ENCODE measurements around the gene CCDC92. TPM values are rescaled to one million over a fixed set of nuclear protein-coding genes. Genes with fewer than 3 reads are reported as not detected.

The CCDC92 gene
- total RNA-seq, 8 experiments from 2014 or later: 11.7 to 42.2 (median 25.7) TPM

DNA sequence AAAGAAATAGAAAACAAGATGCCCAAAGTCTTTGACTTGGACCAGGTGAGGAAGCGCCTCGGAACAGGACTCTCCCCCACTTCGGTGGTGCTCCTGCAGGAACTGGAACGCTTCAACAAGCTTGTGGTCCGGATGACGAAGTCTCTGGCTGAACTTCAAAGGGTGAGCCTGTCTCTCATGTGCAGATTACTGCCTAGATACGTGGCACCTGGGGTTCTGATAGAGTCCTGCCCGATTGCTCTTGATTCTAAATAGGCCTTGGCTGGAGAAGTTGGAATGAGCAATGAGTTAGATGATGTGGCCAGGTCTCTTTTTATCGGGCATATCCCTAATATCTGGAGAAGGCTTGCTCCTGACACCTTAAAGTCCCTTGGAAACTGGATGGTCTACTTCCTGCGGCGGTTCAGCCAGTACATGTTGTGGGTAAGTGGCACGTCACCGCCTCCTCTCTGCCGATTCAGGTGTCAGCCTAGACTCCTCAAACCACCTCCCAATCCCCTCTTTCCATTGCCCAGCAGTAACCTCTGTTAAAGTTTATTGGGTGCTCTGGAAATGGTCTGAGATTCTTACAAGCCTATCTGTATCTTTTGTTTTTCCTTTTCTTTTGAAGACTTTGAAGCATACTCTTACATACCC, 40.8 kb downstream of the CCDC92 start:
- no peak overlapping the region for H3K27ac ChIP-seq

GRCh38 chr12:123929946-123930583, 42.6 kb downstream of the CCDC92 start:
- in situ Hi-C loops (cut with MboI; ENCODE audit: low pct_unique_long_range_greater_than_20kb in 2 of 9, low sequenced_read_pairs in 9 of 9, unreplicated experiment in 9 of 9): no loop called here
- 40 to 100% (median 96%) methylated on average over 1 to 5 of the region's 9 CpGs; no CpG with 5 or more reads in 1 of the 10 experiments for WGBS, 10 experiments
- ATAC-seq (replicated peaks in 6 of 8): no peak

More for the DNA sequence above, 40.8 kb downstream of the CCDC92 start:
- 60 to 97% (median 86%) methylated on average over 1 to 10 of the region's 14 CpGs; no CpG with 5 or more reads in 1 of the 10 experiments for WGBS, 10 experiments
- in situ Hi-C loops (cut with MboI; ENCODE audit: low pct_unique_long_range_greater_than_20kb in 2 of 9, low sequenced_read_pairs in 9 of 9, unreplicated experiment in 9 of 9): no loop called here
- no peaks in the 10 kb centered on the region for H3K4me1 ChIP-seq (replicated peaks in 1 of 2)
- no peak for ATAC-seq (replicated peaks in 6 of 8)
- no peak overlapping the region for H3K4me3 ChIP-seq

GRCh38 chr12:123928897-123929296, 43.7 kb downstream of the CCDC92 start:
- in situ Hi-C loops (cut with MboI; ENCODE audit: low pct_unique_long_range_greater_than_20kb in 2 of 9, low sequenced_read_pairs in 9 of 9, unreplicated experiment in 9 of 9): no loop called here
- H3K4me1 ChIP-seq (replicated peaks in 1 of 2): no peaks in the 10 kb centered on the region
- 33 to 100% (median 92%) methylated on average over 1 to 7 of the region's 7 CpGs; no CpG with 5 or more reads in 1 of the 10 experiments for WGBS, 10 experiments
- ATAC-seq (replicated peaks in 6 of 8): no peak
- no peak overlapping the region for H3K4me3 ChIP-seq
- no peak overlapping the region for H3K27ac ChIP-seq

More at GRCh38 chr12:123929946-123930583, 42.6 kb downstream of the CCDC92 start:
- Histone ChIP-seq H3K27ac (no peak overlapping the region), H3K4me1 (replicated peaks in 1 of 2) (no peaks in the 10 kb centered on the region), H3K4me3 (no peak overlapping the region)

DNA sequence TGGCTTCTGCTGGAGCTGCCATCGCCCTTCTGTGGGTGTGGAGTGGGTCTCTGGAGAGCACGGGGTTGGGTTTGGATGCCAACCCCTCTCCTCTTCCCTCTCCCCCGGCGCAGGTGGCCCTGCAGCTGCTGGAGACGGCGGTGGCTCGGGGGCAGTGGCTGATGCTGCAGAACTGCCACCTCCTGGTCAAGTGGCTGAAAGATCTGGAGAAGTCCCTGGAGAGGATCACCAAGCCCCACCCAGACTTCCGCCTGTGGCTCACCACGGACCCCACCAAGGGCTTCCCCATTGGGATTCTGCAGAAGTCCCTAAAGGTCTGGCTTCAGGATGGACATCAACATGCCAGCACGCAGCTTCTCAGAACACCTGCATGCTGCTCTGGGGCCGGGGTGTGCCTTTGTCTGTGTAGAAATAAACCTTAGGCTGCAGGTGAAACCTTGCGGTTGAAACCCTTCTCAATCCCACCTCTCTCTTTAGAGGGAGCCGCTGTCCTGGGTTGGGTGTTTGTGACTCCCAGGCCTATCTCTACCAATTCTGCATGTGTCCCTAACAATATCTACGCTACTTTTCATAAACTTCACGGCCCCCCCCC, 44.3 kb downstream of the CCDC92 start:
- Histone ChIP-seq H3K4me1 (replicated peaks in 1 of 2) (no peaks in the 10 kb centered on the region), H3K4me3 (no peak overlapping the region), H3K27ac (no peak overlapping the region)
- 67 to 100% (median 82%) methylated on average over 1 to 7 of the region's 15 CpGs; no CpG with 5 or more reads in 4 of the 10 experiments for WGBS, 10 experiments
- in situ Hi-C loops (cut with MboI; ENCODE audit: low pct_unique_long_range_greater_than_20kb in 2 of 9, low sequenced_read_pairs in 9 of 9, unreplicated experiment in 9 of 9): no loop called here
- no peak for ATAC-seq (replicated peaks in 6 of 8)

DNA sequence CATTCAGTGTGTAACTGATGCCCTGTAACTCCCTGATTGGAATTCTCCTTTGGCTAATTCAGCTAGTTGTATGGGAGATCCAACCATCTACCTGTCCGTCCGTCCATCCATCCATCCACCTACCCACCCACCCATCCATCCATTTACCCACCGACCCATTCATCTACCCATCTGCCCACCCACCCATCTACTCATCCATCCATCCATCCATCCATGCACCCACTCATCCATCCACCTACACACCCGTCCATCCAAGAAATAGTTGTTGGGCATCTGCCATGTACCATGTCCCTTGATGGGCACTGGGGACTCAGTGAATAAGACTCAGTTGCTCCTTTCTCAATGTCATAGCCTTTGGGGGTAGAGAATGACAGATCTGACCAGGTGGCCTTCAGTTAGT, 48.1 kb downstream of the CCDC92 start:
- in situ Hi-C loops (cut with MboI; ENCODE audit: low pct_unique_long_range_greater_than_20kb in 2 of 9, low sequenced_read_pairs in 9 of 9, unreplicated experiment in 9 of 9): no loop called here
- H3K27ac ChIP-seq: no peak overlapping the region
- H3K4me1 ChIP-seq (replicated peaks in 1 of 2): no peaks in the 10 kb centered on the region
- ATAC-seq (replicated peaks in 6 of 8): no peak
- no peak overlapping the region for H3K4me3 ChIP-seq
- 100% methylated on average over 1 to 2 of the region's 4 CpGs; no CpG with 5 or more reads in 6 of the 10 experiments for WGBS, 10 experiments

GRCh38 chr12:123923927-123924326, 48.7 kb downstream of the CCDC92 start:
- WGBS, 10 experiments: 92 to 100% (median 94%) methylated on average over 1 to 6 of the region's 7 CpGs; no CpG with 5 or more reads in 5 of the 10 experiments
- in situ Hi-C loops (cut with MboI; ENCODE audit: low pct_unique_long_range_greater_than_20kb in 2 of 9, low sequenced_read_pairs in 9 of 9, unreplicated experiment in 9 of 9): no loop called here

GRCh38 chr12:123923038-123923437, 49.6 kb downstream of the CCDC92 start:
- in situ Hi-C loops (cut with MboI; ENCODE audit: low pct_unique_long_range_greater_than_20kb in 2 of 9, low sequenced_read_pairs in 9 of 9, unreplicated experiment in 9 of 9): no loop called here
- no peaks in the 10 kb centered on the region for H3K4me1 ChIP-seq (replicated peaks in 1 of 2)
- WGBS, 10 experiments: 43 to 100% (median 74%) methylated on average over 1 to 2 of the region's 2 CpGs; no CpG with 5 or more reads in 3 of the 10 experiments
- H3K4me3 ChIP-seq: no peak overlapping the region
- H3K27ac ChIP-seq: no peak overlapping the region
- ATAC-seq (replicated peaks in 6 of 8): no peak

More at GRCh38 chr12:123923927-123924326, 48.7 kb downstream of the CCDC92 start:
- no peak for ATAC-seq (replicated peaks in 6 of 8)
- H3K4me3 ChIP-seq: no peak overlapping the region
- H3K4me1 ChIP-seq (replicated peaks in 1 of 2): no peaks in the 10 kb centered on the region
- no peak overlapping the region for H3K27ac ChIP-seq

- ATAC-seq (replicated peaks in 6 of 8): peak in 1 of 8 experiments; percentile 14
- in situ Hi-C loops (cut with MboI; ENCODE audit: low pct_unique_long_range_greater_than_20kb in 2 of 9, low sequenced_read_pairs in 9 of 9, unreplicated experiment in 9 of 9): no loop called here
- WGBS, 10 experiments: 33 to 73% (median 54%) methylated on average over 3 of the region's 3 CpGs; no CpG with 5 or more reads in 4 of the 10 experiments
- H3K4me3 ChIP-seq: no peak overlapping the region
- H3K27ac ChIP-seq: no peak overlapping the region
- peaks cover 0 to 2% of the 10 kb centered on the region in 2 donors for H3K4me1 ChIP-seq (replicated peaks in 1 of 2)
These were observed 52.7 kb downstream of the CCDC92 start for GRCh38 chr12:123919980-123920360.

- Histone ChIP-seq H3K4me3 (no peak overlapping the region), H3K4me1 (replicated peaks in 1 of 2) (peaks cover 0 to 7% of the 10 kb centered on the region in 2 donors), H3K27ac (no peak overlapping the region)
- no peak for ATAC-seq (replicated peaks in 6 of 8)
- 82 to 93% (median 89%) methylated on average over 2 to 9 of the region's 19 CpGs; no CpG with 5 or more reads in 4 of the 10 experiments for WGBS, 10 experiments
- in situ Hi-C loops (cut with MboI; ENCODE audit: low pct_unique_long_range_greater_than_20kb in 2 of 9, low sequenced_read_pairs in 9 of 9, unreplicated experiment in 9 of 9): no loop called here
These were observed 55.2 kb downstream of the CCDC92 start for GRCh38 chr12:123917337-123917850.

GRCh38 chr12:123916729-123917128, 55.9 kb downstream of the CCDC92 start:
- H3K27ac ChIP-seq: no peak overlapping the region
- peaks cover 0 to 7% of the 10 kb centered on the region in 2 donors for H3K4me1 ChIP-seq (replicated peaks in 1 of 2)
- in situ Hi-C loops (cut with MboI; ENCODE audit: low pct_unique_long_range_greater_than_20kb in 2 of 9, low sequenced_read_pairs in 9 of 9, unreplicated experiment in 9 of 9): no loop called here
- no peak overlapping the region for H3K4me3 ChIP-seq
- WGBS, 10 experiments: 26 to 86% (median 60%) methylated on average over 1 to 3 of the region's 5 CpGs; no CpG with 5 or more reads in 5 of the 10 experiments
- peak in 5 of 8 experiments; percentile 28 to 87 (median 75) for ATAC-seq (replicated peaks in 6 of 8)

GRCh38 chr12:123914726-123915333, 57.8 kb downstream of the CCDC92 start:
- Histone ChIP-seq H3K4me3 (no peak overlapping the region), H3K4me1 (replicated peaks in 1 of 2) (peaks cover 0 to 7% of the 10 kb centered on the region in 2 donors), H3K27ac (no peak overlapping the region)
- WGBS, 10 experiments: 40 to 94% (median 80%) methylated on average over 1 to 8 of the region's 20 CpGs; no CpG with 5 or more reads in 5 of the 10 experiments
- in situ Hi-C loops (cut with MboI; ENCODE audit: low pct_unique_long_range_greater_than_20kb in 2 of 9, low sequenced_read_pairs in 9 of 9, unreplicated experiment in 9 of 9): no loop called here
- ATAC-seq (replicated peaks in 6 of 8): peak in 4 of 8 experiments; percentile 37 to 88 (median 72)

DNA sequence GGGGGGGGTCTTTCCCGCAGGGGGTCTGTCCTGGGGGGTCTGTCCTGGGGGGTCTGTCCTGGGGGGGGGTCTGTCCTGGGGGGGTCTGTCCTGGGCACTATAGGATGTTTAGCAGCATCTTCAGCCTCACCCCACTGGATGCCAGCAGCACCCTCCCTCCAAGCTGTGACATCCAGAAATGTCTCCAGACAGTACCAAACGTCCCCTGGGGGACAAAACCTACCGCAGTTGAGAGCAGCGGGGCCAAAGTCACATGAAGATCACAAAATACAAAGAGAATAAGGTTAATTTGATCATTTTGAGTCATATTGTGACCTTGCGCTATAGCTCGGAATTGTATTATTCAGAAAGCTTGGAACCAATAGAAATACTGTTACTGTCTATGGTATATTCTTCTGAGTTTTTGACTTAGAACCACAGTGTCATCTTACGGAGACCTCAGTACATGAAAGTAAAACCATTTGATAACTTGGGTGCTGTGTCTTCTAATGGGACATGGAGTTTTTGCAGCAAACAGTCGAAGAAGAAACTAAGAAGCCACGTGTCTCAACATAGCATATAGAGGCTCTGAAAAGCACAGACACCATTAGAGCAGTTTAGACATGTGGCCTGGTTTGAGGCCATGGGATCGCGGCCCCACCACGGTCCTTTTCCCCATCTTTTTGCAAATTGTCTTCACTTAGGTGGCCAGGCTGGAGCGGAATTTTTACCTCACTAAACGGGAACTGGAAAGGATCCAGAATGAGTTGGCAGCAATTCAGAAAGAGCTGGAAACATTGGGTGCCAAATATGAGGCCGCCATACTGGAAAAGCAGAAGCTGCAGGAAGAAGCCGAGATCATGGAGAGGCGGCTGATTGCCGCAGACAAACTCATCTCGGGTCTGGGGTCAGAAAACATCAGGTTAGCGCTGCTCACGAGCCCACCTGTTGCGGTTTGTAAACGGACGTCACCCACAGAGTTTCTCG, 59.9 kb downstream of the CCDC92 start:
- no peak overlapping the region for H3K4me3 ChIP-seq
- ATAC-seq (replicated peaks in 6 of 8): peak in 2 of 8 experiments; percentile 15 to 18
- H3K4me1 ChIP-seq (replicated peaks in 1 of 2): peaks cover 2 to 10% of the 10 kb centered on the region in 2 donors
- in situ Hi-C loops (cut with MboI; ENCODE audit: low pct_unique_long_range_greater_than_20kb in 2 of 9, low sequenced_read_pairs in 9 of 9, unreplicated experiment in 9 of 9): no loop called here
- 71 to 95% (median 87%) methylated on average over 5 to 19 of the region's 25 CpGs; no CpG with 5 or more reads in 1 of the 10 experiments for WGBS, 10 experiments
- no peak overlapping the region for H3K27ac ChIP-seq

Measured in motor neuron (in vitro differentiated cells).